AML-193 (cell line): ENCODE measurements around the gene SCRT2.
"Not testable (repeated sequence)": the region's sequence is repeated elsewhere in the genome, so short reads cannot be mapped to it uniquely, and the experiment has no call there.

Experiments used
- DNase-seq, 2 experiments: peaks; one replicate each; lab custom pipeline; 2025; lab: John Stamatoyannopoulos, UW

The SCRT2 gene

GRCh38 chr20:675453-676314 lies at the start of gene SCRT2:
Gene SCRT2 (minus strand): TSS chr20:675802. CDS start chr20:675601, 201 bp downstream.
- no peak for DNase-seq

GRCh38 chr20:724797-725196 lies 49.2 kb upstream of the SCRT2 start:
- not testable (repeated sequence) for DNase-seq

- DNase-seq: no peak
Measured at GRCh38 chr20:723756-724155, 48.2 kb upstream of the SCRT2 start.

DNA sequence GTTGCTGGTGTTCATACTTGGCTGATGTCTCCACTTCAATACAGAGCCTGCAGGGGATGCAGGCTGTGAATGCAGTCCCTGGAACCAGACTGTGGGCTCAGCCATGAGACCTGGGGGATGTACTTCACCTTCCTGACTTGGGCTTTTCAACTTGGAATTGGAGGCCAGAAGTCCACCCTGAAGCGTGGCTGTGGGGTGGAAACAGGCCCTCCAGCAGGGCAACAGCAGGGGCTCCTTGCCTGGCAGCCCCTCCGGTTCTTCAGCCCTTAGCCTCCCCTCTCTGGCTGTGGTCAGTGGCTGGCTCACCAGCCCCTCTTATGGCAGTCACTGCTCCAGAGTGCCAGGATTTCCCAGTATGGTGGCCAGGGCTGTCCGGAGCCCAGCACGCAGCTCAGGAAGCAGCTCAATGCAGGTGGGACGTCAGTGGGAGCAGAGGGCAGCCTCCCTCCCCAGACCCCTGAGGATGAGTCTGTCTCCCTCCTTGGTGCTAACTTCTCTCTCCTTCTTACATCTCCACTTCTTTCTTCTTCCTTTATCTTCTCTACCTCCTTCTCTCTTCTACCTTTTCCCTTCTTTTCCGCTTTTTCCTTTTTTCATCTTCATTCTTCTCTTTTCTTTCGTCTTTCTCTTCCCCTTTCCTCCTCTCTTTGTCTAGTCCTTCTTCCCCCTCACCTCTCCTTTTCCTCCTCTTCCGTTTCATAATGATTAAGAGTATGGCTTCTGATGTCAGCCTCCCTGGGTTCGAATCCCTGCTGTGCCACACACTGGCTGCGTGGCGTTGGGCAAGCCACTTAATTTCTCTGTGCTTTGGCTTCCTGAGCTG lies 47.4 kb upstream of the SCRT2 start:
- no peak for DNase-seq

DNA sequence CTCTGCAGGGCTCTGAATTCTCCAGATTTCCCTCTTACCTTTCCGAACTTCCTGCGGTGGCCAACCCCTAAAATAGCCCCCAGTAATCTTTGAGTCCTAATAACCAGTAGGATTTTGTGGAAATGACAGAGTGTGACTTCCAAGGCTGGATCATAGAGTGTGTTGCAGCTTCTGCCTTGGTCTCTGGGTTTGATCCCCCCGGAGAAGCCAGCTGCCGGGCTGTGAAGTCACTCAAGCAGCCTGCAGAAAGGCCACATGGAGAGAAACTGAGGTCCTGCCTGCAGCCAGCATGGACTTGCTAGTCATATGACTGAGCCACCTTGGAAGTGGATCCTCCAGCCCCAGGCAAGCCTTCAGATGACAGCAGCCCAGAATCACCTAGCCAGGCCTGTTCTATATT lies 46.3 kb upstream of the SCRT2 start:
- DNase-seq: no peak

GRCh38 chr20:719816-720215 lies 44.2 kb upstream of the SCRT2 start:
- no peak for DNase-seq

DNA sequence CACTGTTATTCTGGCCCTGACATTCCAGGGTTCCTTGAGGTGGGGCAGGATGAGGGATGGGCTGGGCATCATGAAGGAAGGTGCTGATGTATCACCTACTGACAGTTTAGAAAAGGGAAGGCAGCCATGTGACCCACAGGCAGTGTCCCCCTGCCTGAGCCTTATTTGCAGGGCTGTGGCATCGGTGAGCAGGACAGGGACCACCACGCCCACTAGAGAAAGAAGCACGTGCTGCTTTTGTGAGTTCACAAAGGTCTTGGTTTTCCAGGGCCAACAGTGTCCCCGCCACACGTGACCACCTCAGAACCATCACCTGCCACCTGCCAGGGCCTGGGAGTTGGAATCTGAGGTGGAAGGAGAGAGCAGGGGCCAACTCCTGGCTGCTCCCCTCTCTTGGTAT lies 43.5 kb upstream of the SCRT2 start:
- DNase-seq: no peak

DNA sequence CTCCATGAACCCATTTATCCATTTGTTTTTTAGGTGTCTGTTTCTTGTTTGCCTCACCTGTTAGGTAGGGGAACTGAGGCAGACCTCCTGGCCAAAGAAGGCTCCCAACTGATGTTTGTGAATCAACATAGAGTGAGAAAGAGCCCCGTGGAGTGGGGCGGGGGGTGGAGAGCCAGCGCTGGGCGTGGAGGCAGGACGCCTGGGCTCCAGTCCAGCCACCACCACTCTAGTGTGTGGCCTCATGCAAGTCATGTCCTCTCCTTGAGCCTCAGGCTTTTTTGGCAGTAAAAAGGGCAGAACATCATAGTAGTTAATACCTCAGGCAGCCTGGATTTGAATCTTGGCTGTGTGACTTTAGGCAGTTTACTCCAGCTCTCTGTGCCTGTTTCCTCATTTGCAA lies 42.2 kb upstream of the SCRT2 start:
- DNase-seq: no peak

DNA sequence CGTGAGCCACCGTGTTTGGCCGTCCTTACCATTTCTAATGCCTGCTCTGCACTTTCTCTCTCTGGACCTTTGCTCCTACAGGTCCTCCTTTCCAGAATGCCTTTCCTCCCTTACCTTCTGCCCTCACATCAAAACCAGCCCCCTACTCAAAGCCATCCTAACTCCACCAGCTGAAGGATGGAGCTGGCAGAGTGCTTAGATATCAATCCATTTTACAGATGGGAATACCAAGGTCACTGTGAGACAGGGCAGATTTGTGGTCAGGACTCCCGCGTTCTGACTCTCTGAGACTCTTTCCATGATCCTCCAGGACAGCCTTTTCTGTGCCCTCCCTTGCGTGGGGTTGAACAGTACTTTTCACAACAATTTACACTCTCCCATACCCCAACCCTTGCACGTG lies 41.7 kb upstream of the SCRT2 start:
- DNase-seq: no peak

GRCh38 chr20:714453-714852 lies 38.9 kb upstream of the SCRT2 start:
- no peak for DNase-seq

GRCh38 chr20:711576-711975 lies 36.0 kb upstream of the SCRT2 start:
- no peak for DNase-seq

DNA sequence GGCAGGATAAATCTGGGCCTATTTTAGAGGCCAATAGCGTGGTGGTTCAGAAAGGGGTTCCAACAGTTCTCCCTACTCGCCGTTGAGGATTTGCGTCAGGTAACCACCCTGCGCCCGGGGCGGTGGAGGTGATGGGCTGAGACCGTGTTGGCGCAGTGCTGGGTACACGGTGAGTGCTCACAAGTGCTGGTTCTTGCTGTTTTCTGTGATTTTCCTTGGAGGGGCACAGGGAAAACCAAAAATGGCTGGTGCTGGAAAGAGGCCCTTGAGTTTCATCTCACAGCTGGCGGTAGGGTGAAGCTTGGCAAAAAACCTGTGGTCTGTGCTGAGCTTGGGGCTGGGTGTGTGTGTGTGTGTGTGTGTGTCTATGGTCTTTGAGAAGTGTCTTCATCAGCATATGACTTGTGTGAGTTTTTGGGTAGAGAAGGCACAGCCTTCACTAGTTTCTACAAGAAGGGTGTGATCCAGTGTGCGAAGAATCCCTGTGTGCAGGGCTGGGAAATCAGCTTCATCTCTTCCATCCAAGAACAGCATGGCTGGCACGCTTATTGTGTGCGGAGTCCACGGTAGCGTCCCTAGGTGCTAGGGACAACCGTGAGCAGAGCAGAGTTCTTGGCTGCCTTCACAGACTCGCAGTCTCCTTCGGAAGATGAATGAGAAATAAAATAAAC lies 35.3 kb upstream of the SCRT2 start:
- no peak for DNase-seq

DNA sequence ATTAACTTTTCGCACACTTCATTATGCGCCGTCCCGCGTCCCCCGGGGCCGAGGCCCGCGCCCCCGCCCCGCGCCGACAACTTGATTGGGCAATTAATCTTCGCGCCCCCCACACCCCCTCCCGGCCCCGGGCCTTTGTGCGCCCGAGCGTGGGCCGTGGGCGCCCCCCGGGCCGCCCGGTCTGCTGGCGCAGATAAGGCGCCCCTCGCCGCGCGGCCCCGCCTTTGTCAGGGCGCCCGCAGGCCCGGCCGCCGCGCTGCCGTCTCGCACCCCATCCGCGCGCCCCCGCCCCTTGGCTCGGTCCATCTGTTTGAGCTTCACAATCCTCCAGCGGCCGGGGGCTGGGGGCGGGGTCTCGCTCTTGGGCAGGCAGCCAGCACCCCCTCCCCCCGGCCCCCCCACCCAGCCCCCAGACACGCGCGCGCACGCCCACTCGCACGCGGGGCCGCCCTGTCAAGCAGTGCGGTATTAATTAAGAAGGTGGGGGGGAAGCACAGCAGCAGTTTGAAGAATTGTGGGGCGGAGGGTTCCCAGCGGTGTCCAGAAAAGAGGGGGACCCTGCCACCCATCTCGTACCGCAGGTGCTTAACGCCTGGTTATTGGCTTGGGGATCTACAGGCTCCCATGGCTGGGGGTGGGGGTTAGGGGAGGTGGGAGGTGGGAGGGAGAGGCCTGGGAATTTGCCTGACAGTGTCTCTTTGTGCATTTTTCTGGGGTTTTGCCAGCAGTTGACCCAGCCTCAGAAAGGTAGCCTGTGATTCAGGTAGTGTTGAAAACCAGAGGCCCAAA lies 34.6 kb upstream of the SCRT2 start:
- DNase-seq: no peak

DNA sequence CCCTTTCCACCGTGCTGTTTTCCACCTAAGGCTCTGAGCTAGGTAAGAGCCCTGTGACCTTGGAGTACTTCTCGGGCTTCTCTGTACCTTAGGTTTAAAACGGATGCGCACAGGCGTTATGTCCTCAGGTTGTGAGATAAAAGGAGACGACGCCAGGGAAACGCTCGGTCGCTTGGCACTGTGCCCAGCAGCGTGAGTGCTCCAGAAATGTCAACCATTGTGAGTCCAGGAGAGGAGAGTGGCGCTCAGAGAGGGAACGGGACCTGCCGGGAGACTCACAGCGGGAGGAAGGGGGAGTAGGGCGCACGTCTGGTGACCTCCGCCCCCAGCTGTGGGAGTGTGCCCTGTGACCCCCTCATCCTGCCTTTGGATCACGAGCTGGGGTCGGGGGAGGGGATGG lies 33.8 kb upstream of the SCRT2 start:
- no peak for DNase-seq

GRCh38 chr20:708956-709355 lies 33.4 kb upstream of the SCRT2 start:
- no peak for DNase-seq

- no peak for DNase-seq
Measured at GRCh38 chr20:707451-708110, 32.0 kb upstream of the SCRT2 start.

DNA sequence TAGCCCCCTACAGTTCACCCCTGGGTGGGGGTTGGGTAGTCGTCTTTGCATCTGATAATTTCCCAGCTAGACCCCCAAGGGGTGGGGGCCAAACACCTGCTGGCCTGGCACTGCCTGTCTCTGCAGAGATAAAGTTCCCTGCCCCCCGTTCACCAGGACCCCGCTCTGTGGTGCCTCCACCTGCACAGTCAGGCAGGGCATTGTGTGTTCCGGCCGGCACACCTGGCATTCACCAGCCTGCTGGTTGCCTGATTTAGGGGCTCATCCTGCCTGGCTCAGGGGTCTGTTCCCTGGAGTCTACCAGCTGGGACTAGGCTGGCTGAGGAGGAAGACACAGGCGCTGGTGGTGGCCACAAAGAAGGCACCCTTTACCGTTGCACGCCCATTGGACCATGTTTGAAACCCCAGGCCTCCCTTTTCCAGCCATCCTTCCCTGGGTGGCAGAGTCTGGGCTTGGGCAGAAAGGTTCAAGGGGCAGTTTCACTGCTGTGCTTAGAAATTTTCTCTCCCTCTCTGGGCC lies 30.8 kb upstream of the SCRT2 start:
- DNase-seq: no peak

GRCh38 chr20:704726-705125 lies 29.1 kb upstream of the SCRT2 start:
- no peak for DNase-seq

GRCh38 chr20:703426-703825 lies 27.8 kb upstream of the SCRT2 start:
- no peak for DNase-seq

- no peak for DNase-seq
Measured at GRCh38 chr20:703006-703405, 27.4 kb upstream of the SCRT2 start.
